Measurements from ENCODE around the gene DDI1. TPM values are rescaled to one million over a fixed set of nuclear protein-coding genes. Genes with fewer than 3 reads are reported as not detected.

Gene DDI1
- total and polyA plus RNA-seq, 10 of the 15 experiments (the other 5 are each of a cell fraction or from before 2014, with no cell fraction given): not detected

- ChIA-PET POLR2A (no interaction called here), CTCF (no interaction called here)
Observed at GRCh38 chr11:104049116-104049515, 12.7 kb downstream of the DDI1 start.

More at GRCh38 chr11:104049116-104049515, 12.7 kb downstream of the DDI1 start:
- ATAC-seq (no peak), DNase-seq (ENCODE audit: low read depth, low spot score) (no peak), FAIRE-seq (no peak)
- BruUV-seq (replicated peaks): no TSS peak
- RAD21 ChIA-PET (ENCODE audit: unreplicated experiment): no interaction called here
- in situ Hi-C loops (cut with MboI) (no loop called here), intact Hi-C loops (cut with micrococcal nuclease; ENCODE audit: unreplicated experiment) (no loop called here)
- 49% methylated on average over 4 of the region's 4 CpGs for WGBS (ENCODE audit: insufficient coverage, insufficient replicate concordance, low lambda C conversion rate, missing lambda C conversion rate)
- SMC1A ChIA-PET (ENCODE audit: uncharacterized antibody, unreplicated experiment): no interaction called here
- no peak overlapping the region for H3K27ac ChIP-seq (ENCODE audit: control insufficient read depth, insufficient read depth)
- H2AFZ ChIP-seq (ENCODE audit: control insufficient read depth, low read depth, low read length): no peak overlapping the region
- H4K20me1 ChIP-seq (ENCODE audit: control insufficient read depth, insufficient read depth): no peaks in the 10 kb centered on the region
- no peaks in the 10 kb centered on the region for H3K4me1 ChIP-seq (ENCODE audit: control insufficient read depth, insufficient read depth, low read length)
- no peak overlapping the region for H3K4me2 ChIP-seq (ENCODE audit: control insufficient read depth, insufficient read depth)
- H3K36me3 ChIP-seq (ENCODE audit: control insufficient read depth in 2 of 2, insufficient read depth in 2 of 2, low read length in 1 of 2): no peaks in the 10 kb centered on the region
- no peaks in the 10 kb centered on the region for H3K9me3 ChIP-seq (replicated peaks; ENCODE audit: control insufficient read depth, insufficient read depth, low read length)
- H3K79me2 ChIP-seq (ENCODE audit: control insufficient read depth, insufficient read depth, low read length): no peaks in the 10 kb centered on the region
- H3K9ac ChIP-seq (ENCODE audit: control insufficient read depth, insufficient read depth, low read length): no peak overlapping the region
- no peak overlapping the region for H3K4me3 ChIP-seq
- peaks cover 0 to 3% of the 10 kb centered on the region in 2 experiments; a peak in 1 of 4 replicates for H3K27me3 ChIP-seq (replicated peaks in 1 of 2; ENCODE audit: control insufficient read depth in 2 of 2, insufficient read depth in 2 of 2, low read length in 1 of 2)
- TF ChIP-seq ZSCAN29 (IDR thresholded peaks at IDR 0.05) (no peak), ASH2L (IDR thresholded peaks at IDR 0.05; ENCODE audit: borderline replicate concordance, low read depth) (no peak), ESRRA (IDR thresholded peaks at IDR 0.05; ENCODE audit: low read length) (no peak), RELA (IDR thresholded peaks at IDR 0.05; ENCODE audit: borderline replicate concordance, partially characterized antibody) (no peak), STAT3 (IDR thresholded peaks at IDR 0.05; ENCODE audit: low read depth, low read length) (no peak), PRDM15 (CRISPR knock-in tag; IDR thresholded peaks at IDR 0.05) (no peak), STAT1 (conservative IDR thresholded peaks at IDR 0.05) (no peak)

Data from GM12878 (cell line).